ENCODE data around the gene SLC25A45. TPM values are rescaled to one million over a fixed set of nuclear protein-coding genes. Genes with fewer than 3 reads are reported as not detected.

SLC25A45 gene
- total and polyA plus RNA-seq, 2 of the 4 experiments (the other 2 are of a cell fraction) = 0.72 to 1.2 TPM

- no peak overlapping the region for H2BK15ac ChIP-seq (ENCODE audit: low read depth, low read length)
- H2AK9ac ChIP-seq (replicated peaks; ENCODE audit: low read depth, low read length, poor library complexity) = no peak overlapping the region
- H3K27me3 ChIP-seq (ENCODE audit: control insufficient read depth, insufficient read depth, low read length) = no peaks in the 10 kb centered on the region
- no peaks in the 10 kb centered on the region; the same call in 1 of the 2 replicates for H3K4me1 ChIP-seq (ENCODE audit: control insufficient read depth, insufficient read depth, low read length)
- dilution Hi-C loops (cut with HindIII; ENCODE audit: low sequenced_read_pairs, unreplicated experiment) (no loop called here), in situ Hi-C loops (cut with MboI; ENCODE audit: low sequenced_read_pairs) (no loop called here), intact Hi-C loops (cut with micrococcal nuclease) (no loop called here)
- peaks cover 18% of the 10 kb centered on the region for H3K36me3 ChIP-seq (ENCODE audit: control insufficient read depth, insufficient read depth, low read length)
- H3K18ac ChIP-seq (ENCODE audit: low read depth, low read length) = no peak overlapping the region
- no peak overlapping the region for H2BK20ac ChIP-seq (ENCODE audit: low read depth, low read length)
- H2BK5ac ChIP-seq (ENCODE audit: low read depth, low read length, poor library complexity, severe bottlenecking) = no peak overlapping the region
- no peak overlapping the region for H2AFZ ChIP-seq (replicated peaks; ENCODE audit: low read length, poor library complexity)
- peaks cover 25% of the 10 kb centered on the region for H4K20me1 ChIP-seq (ENCODE audit: insufficient read depth, low read length)
- H3K4me2 ChIP-seq (ENCODE audit: low read depth, low read length) = no peak overlapping the region
- CTCF ChIA-PET = interaction anchor here (0.7 to 1.2 kb wide), 2 partner anchors 12 to 28 kb away, joined by 3 to 5 read pairs; no protein-coding TSS in a partner anchor
- no peak overlapping the region for H4K5ac ChIP-seq (ENCODE audit: low read depth, low read length)
- peaks cover 4% of the 10 kb centered on the region for H3K9me1 ChIP-seq (ENCODE audit: insufficient read depth, low read length)
- no peak overlapping the region for H4K8ac ChIP-seq (ENCODE audit: low read depth in 2 of 2, low read length in 2 of 2)
- ATAC-seq (ENCODE audit: low read depth) = no peak
- no CpG with 5 or more reads among the region's 8 CpGs for WGBS, 2 experiments (ENCODE audit: extremely low coverage in 2 of 2, insufficient read length in 1 of 2)
- TF ChIP-seq CTCF (conservative IDR thresholded peaks at IDR 0.05; ENCODE audit: low read depth, low read length) (no peak), CEBPB (IDR thresholded peaks at IDR 0.05; ENCODE audit: low read depth, low read length) (no peak), POLR2A (IDR thresholded peaks at IDR 0.05; ENCODE audit: low read depth, low read length) (peak; percentile 70)
- DNase-seq = no peak
- BruUV-seq (replicated peaks) = no TSS peak
- peaks cover 3 to 24% of the 10 kb centered on the region in 2 experiments; a peak in 3 of 4 replicates for H3K79me1 ChIP-seq (ENCODE audit: low read depth in 1 of 2, low read length in 2 of 2)
- H3K14ac ChIP-seq (replicated peaks; ENCODE audit: low read depth, low read length) = no peak overlapping the region
- no peak overlapping the region for H3K23ac ChIP-seq (ENCODE audit: low read depth, low read length)
- H3K9me3 ChIP-seq (ENCODE audit: control insufficient read depth, insufficient read depth, low read length) = no peaks in the 10 kb centered on the region
- no peak overlapping the region for H3K56ac ChIP-seq (ENCODE audit: extremely low read depth, insufficient read depth, low read length)
- no peak overlapping the region for H2BK120ac ChIP-seq (ENCODE audit: low read depth, low read length)
- no peak overlapping the region for H2AK5ac ChIP-seq (ENCODE audit: low read depth, low read length)
- H3K4ac ChIP-seq (ENCODE audit: low read depth, low read length) = no peak overlapping the region
- H3K4me3 ChIP-seq (ENCODE audit: insufficient read depth, low read depth, low read length) = no peak overlapping the region
- POLR2A ChIA-PET (ENCODE audit: unreplicated experiment) = interaction anchor here (0.6 to 0.7 kb wide), 2 partner anchors 52 to 180 kb away, joined by 3 to 5 read pairs; no protein-coding TSS in a partner anchor
- H3K9ac ChIP-seq (ENCODE audit: low read depth, low read length) = no peak overlapping the region
- H4K91ac ChIP-seq (ENCODE audit: insufficient read depth, low read depth, low read length) = no peak overlapping the region
- H3K27ac ChIP-seq (ENCODE audit: insufficient read depth, low read length) = no peak overlapping the region
Observed at GRCh38 chr11:65327021-65327420, 55.4 kb downstream of the SLC25A45 start.
